HepG2 (cell line): ENCODE measurements around the gene ERCC4. TPM values are rescaled to one million over a fixed set of nuclear protein-coding genes. Genes with fewer than 3 reads are reported as not detected.

Experiments
- ARID5B ChIP-seq: IDR thresholded peaks from 2 replicates; pipeline ENCODE4 v1.4.0; 2020; ENCODE audit warnings: mild to moderate bottlenecking, missing genetic modification reagents
- GLMP ChIP-seq: sonication (generic); formaldehyde crosslinking; IDR thresholded peaks from 2 replicates; pipeline ENCODE4 v1.9.0; 2021; ENCODE audit warnings: missing genetic modification reagents, mild to moderate bottlenecking, borderline replicate concordance
- HMGXB4 ChIP-seq, 2 experiments: sonication (generic) in 1 of 2; formaldehyde crosslinking in 1 of 2; IDR thresholded peaks; 2 replicates each; pipeline versions ENCODE4 v1.4.0 to v1.6.1; 2018 to 2020; ENCODE audit warnings: missing genetic modification reagents in 2 of 2, borderline replicate concordance in 1 of 2, low read depth in 1 of 2, mild to moderate bottlenecking in 1 of 2, missing biosample characterization in 1 of 2
- LCORL ChIP-seq, 2 experiments: fragments of 450-650 bp in 1 of 2; sonication (generic) in 1 of 2; formaldehyde crosslinking in 1 of 2; IDR thresholded peaks; 2 replicates each; pipeline versions ENCODE4 v1.5.0 to v1.6.1; 2017 to 2020; ENCODE audit warnings: antibody characterized with exemption in 1 of 2, missing genetic modification reagents in 1 of 2
- MXD4 ChIP-seq: IDR thresholded peaks from 2 replicates; pipeline ENCODE4 v1.6.1; 2016; ENCODE audit warnings: mild to moderate bottlenecking, missing biosample characterization, missing genetic modification reagents
- REL ChIP-seq: sonication (generic); formaldehyde crosslinking; conservative IDR thresholded peaks from 2 replicates; pipeline ENCODE4 v1.8.0; 2022; ENCODE audit warnings: mild to moderate bottlenecking, missing genetic modification reagents, moderate library complexity
- SKI ChIP-seq: fragments of 450-650 bp; IDR thresholded peaks from one replicate; pipeline ENCODE4 v1.6.1; 2018; ENCODE audit warnings: mild to moderate bottlenecking; ENCODE audit not compliant: partially characterized antibody
- SMARCE1 ChIP-seq: fragments of 450-650 bp; IDR thresholded peaks from 2 replicates; pipeline ENCODE4 v1.6.1; 2017; ENCODE audit warnings: borderline replicate concordance
- ZBTB43 ChIP-seq: sonication (generic); formaldehyde crosslinking; conservative IDR thresholded peaks from 2 replicates; pipeline ENCODE4 v1.4.0; 2020; ENCODE audit warnings: missing genetic modification reagents
- ZNF18 ChIP-seq: sonication (generic); formaldehyde crosslinking; IDR thresholded peaks from 2 replicates; pipeline ENCODE4 v1.8.0; 2022; ENCODE audit warnings: mild to moderate bottlenecking, missing genetic modification reagents; ENCODE audit not compliant: insufficient replicate concordance
- ZNF503 ChIP-seq: sonication (generic); formaldehyde crosslinking; IDR thresholded peaks from 2 replicates; pipeline ENCODE4 v1.4.0; 2020; ENCODE audit warnings: missing genetic modification reagents
- ZNF574 ChIP-seq: sonication (generic); formaldehyde crosslinking; IDR thresholded peaks from 2 replicates; pipeline ENCODE4 v1.4.0; 2020; ENCODE audit warnings: missing genetic modification reagents
- ZZZ3 ChIP-seq: sonication (generic); formaldehyde crosslinking; IDR thresholded peaks from 2 replicates; pipeline ENCODE4 v1.4.0; 2020; ENCODE audit warnings: missing genetic modification reagents, mild to moderate bottlenecking, borderline replicate concordance
- polyA plus RNA-seq, 8 experiments: library from polyadenylated mRNA; depleted of rRNA in 3 of 8; stranded (reverse) in 7 of 8; unstranded in 1 of 8; fragments of >200 nt; fragmentation: Illumina TruSeq in 4 of 8; extraction: Trizol in 4 of 8; gene quantifications; 2 replicates each; pipeline versions ENCODE4 v1.2.1 to v1.2.3, GENCODE V29; 2011 to 2016; ENCODE audit warnings: low read depth in 4 of 8, missing spikeins in 1 of 8, mixed read lengths in 1 of 8; ENCODE audit not compliant: insufficient read depth in 1 of 8
- total RNA-seq, 5 experiments: library from RNA; depleted of rRNA; stranded (reverse); fragments of >200 nt; fragmentation: Illumina TruSeq; extraction: Trizol; gene quantifications; 2 replicates each; pipeline ENCODE4 v1.2.3, GENCODE V29; 2016; ENCODE audit warnings: low read depth in 1 of 5

The ERCC4 gene
- total and polyA plus RNA-seq, 2 of the 13 experiments (the other 11 are each of a cell fraction or from before 2014, with no cell fraction given): 5.4 to 15.2 TPM

- peak; percentile 97 for TF ChIP-seq ARID5B
- TF ChIP-seq GLMP (CRISPR knock-in tag): no peak
- TF ChIP-seq ZNF574 (CRISPR knock-in tag): peak; percentile 42; the same call in 1 of the 2 replicates
- TF ChIP-seq ZZZ3 (CRISPR knock-in tag): no peak
- TF ChIP-seq SKI: peak; percentile 62
- TF ChIP-seq ZNF18: peak; percentile 71
- TF ChIP-seq MXD4 (CRISPR knock-in tag): peak; percentile 52; the same call in 1 of the 2 replicates
- TF ChIP-seq SMARCE1: no peak
- TF ChIP-seq ZNF503 (CRISPR knock-in tag): peak; percentile 84
- no peak for TF ChIP-seq LCORL (IDR thresholded peaks at IDR 0.05)
- peak; percentile 76 for TF ChIP-seq LCORL (CRISPR knock-in tag; IDR thresholded peaks at IDR 0.05)
- TF ChIP-seq REL (CRISPR knock-in tag): no peak
- peak in 1 of 2 experiments; percentile 49; a peak in 1 of 4 replicates for TF ChIP-seq HMGXB4 (CRISPR knock-in tag; IDR thresholded peaks at IDR 0.05; ENCODE audit: borderline replicate concordance in 1 of 2, low read depth in 1 of 2)
- TF ChIP-seq ZBTB43: peak; percentile 100
Observed at GRCh38 chr16:13885700-13886099, 34.3 kb upstream of the ERCC4 start (continued).
